GM12892 (cell line): ENCODE data around the gene PCGF3.

ENCODE experiments used
- POLR2A ChIP-seq: IDR thresholded peaks from 2 replicates; pipeline ENCODE4 v1.6.1; 2011; ENCODE audit warnings: low read depth, low read length, control low read depth
- POLR2AphosphoS5 ChIP-seq: IDR thresholded peaks from 2 replicates; pipeline ENCODE4 v1.6.1; 2011; ENCODE audit warnings: low read depth, low read length, control low read depth

DNA sequence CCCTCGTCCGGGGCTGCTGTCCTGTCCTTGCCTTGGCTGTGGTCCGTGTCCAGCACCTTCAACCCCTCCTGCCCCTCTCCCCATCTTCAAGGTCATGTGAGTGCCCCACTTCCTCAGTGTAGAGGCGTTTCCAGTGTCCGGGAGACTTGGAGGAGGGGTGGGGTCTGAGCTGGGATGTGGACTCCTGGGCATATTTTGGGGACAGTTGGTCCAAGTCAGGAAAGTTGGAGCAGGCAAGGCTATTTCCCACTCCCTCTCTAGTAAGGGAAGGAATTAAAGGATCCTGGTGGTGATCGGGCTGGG, 3.0 kb downstream of the PCGF3 start:
- TF ChIP-seq POLR2A (no peak), POLR2AphosphoS5 (no peak)
